ENCODE data around the gene REXO2. TPM values are rescaled to one million over a fixed set of nuclear protein-coding genes. Genes with fewer than 3 reads are reported as not detected.

The REXO2 gene
- total RNA-seq, 1 donor from 2014 or later, result 183 TPM

DNA sequence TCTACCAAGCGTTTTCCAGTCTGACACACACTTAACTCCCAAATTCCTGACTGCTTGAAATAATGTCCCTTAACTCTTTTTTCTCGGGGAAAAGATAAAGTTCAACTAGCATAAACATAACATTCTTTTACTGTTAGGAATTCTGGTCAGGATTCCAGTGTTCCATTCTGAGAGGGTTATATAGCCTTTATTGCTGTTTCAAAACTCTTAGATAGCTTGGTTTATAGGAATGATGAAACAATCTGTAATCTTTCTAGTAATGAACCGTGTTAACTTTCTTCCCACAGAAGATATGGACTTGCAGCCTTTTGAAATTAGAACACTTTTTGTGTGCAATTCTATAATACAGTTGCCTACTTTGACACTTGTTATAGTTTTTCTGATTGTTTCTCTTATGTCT is 8.6 kb downstream of the REXO2 start:
- peak overlapping the region; percentile 98 for H3K27ac Mint-ChIP-seq (ENCODE audit: unreplicated experiment)
- H3K27me3 Mint-ChIP-seq (ENCODE audit: low read depth), result no peaks in the 10 kb centered on the region
- H3K4me1 Mint-ChIP-seq (ENCODE audit: low read depth), result peaks cover 70% of the 10 kb centered on the region
- TF ChIP-seq, protein P1, sequence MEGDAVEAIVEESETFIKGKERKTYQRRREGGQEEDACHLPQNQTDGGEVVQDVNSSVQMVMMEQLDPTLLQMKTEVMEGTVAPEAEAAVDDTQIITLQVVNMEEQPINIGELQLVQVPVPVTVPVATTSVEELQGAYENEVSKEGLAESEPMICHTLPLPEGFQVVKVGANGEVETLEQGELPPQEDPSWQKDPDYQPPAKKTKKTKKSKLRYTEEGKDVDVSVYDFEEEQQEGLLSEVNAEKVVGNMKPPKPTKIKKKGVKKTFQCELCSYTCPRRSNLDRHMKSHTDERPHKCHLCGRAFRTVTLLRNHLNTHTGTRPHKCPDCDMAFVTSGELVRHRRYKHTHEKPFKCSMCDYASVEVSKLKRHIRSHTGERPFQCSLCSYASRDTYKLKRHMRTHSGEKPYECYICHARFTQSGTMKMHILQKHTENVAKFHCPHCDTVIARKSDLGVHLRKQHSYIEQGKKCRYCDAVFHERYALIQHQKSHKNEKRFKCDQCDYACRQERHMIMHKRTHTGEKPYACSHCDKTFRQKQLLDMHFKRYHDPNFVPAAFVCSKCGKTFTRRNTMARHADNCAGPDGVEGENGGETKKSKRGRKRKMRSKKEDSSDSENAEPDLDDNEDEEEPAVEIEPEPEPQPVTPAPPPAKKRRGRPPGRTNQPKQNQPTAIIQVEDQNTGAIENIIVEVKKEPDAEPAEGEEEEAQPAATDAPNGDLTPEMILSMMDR (IDR thresholded peaks at IDR 0.05), result no peak
- peak overlapping the region; percentile 44 for H3K4me3 Mint-ChIP-seq (ENCODE audit: unreplicated experiment)
- peaks cover 5% of the 10 kb centered on the region for H3K9me3 Mint-ChIP-seq (ENCODE audit: low read depth)
- DNase-seq (ENCODE audit: low spot score), result no peak
- peaks cover 27% of the 10 kb centered on the region for H3K36me3 Mint-ChIP-seq (ENCODE audit: low read depth)

DNA sequence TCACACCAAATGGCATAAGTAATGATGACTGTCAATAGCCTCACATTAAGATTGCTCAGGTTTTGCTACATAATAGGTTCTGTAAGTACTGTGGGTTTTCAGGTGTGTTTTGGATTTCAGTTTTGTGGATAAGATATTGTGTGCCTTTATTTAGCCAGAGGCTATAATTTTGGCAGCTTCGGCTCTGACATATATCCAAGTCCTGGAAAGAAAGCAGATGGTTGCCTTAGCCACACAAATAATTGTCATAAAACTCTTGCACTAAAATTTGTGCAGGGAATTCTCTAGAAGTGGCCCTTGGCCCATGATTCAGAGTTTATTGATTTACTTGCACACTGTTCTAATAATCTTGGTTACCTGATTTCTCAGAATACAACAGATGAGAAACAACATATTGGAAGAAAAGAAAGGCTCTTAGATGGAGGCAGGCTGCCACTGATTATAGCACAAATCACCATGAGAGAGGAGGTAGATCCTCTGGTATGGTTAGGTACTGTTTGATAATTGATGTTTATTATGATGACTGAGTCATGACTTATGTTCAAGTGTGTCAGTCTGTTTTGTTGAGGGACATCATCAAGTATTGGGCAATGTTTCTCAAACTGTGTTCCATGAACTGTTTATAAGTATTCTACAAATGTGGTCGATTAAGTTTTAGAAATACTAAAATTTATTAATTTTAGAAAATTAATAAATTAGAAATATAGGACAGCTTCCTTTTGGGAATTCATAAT is 9.6 kb downstream of the REXO2 start:
- no peak for DNase-seq (ENCODE audit: low spot score)
- TF ChIP-seq, protein P1 (IDR thresholded peaks at IDR 0.05), result no peak
- Mint-ChIP-seq H3K9me3 (ENCODE audit: low read depth) (peaks cover 5% of the 10 kb centered on the region), H3K4me1 (ENCODE audit: low read depth) (peaks cover 60% of the 10 kb centered on the region), H3K27me3 (ENCODE audit: low read depth) (no peaks in the 10 kb centered on the region), H3K27ac (ENCODE audit: unreplicated experiment) (peak overlapping the region; percentile 98), H3K4me3 (ENCODE audit: unreplicated experiment) (no peak overlapping the region), H3K36me3 (ENCODE audit: low read depth) (peaks cover 35% of the 10 kb centered on the region)

DNA sequence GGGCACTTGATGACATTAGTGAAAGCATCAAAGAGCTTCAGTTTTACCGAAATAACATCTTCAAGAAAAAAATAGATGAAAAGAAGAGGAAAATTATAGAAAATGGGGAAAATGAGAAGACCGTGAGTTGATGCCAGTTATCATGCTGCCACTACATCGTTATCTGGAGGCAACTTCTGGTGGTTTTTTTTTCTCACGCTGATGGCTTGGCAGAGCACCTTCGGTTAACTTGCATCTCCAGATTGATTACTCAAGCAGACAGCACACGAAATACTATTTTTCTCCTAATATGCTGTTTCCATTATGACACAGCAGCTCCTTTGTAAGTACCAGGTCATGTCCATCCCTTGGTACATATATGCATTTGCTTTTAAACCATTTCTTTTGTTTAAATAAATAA is 10.6 kb downstream of the REXO2 start:
- no peak for DNase-seq (ENCODE audit: low spot score)
- Mint-ChIP-seq H3K9me3 (ENCODE audit: low read depth) (peaks cover 5% of the 10 kb centered on the region), H3K36me3 (ENCODE audit: low read depth) (peaks cover 29% of the 10 kb centered on the region), H3K4me1 (ENCODE audit: low read depth) (peaks cover 50% of the 10 kb centered on the region), H3K27me3 (ENCODE audit: low read depth) (no peaks in the 10 kb centered on the region), H3K4me3 (ENCODE audit: unreplicated experiment) (no peak overlapping the region), H3K27ac (ENCODE audit: unreplicated experiment) (peak overlapping the region; percentile 74)
- TF ChIP-seq, protein P1 (IDR thresholded peaks at IDR 0.05), result no peak

DNA sequence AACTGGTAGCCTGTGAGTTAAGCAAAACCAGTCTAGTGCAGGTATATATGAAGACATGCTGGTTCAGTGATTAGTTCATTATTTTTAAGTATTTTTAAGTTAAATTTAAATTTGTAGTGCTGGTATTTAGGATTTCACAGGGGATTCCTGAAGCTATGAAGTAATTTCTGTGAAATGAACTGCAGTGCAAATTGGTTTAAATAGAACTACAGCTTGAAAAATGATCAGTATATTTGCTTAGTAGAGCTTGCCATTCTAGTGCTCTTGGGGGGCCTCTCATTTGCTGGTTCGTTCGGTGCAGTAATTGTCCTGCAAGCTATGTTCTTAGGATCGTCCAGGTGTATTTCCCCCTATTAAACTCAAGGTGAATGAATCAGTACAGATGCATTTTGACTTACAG is 13.1 kb downstream of the REXO2 start:
- no peak for DNase-seq (ENCODE audit: low spot score)
- Mint-ChIP-seq H3K9me3 (ENCODE audit: low read depth) (no peaks in the 10 kb centered on the region), H3K27ac (ENCODE audit: unreplicated experiment) (no peak overlapping the region), H3K27me3 (ENCODE audit: low read depth) (no peaks in the 10 kb centered on the region), H3K4me3 (ENCODE audit: unreplicated experiment) (no peak overlapping the region), H3K4me1 (ENCODE audit: low read depth) (peaks cover 31% of the 10 kb centered on the region), H3K36me3 (ENCODE audit: low read depth) (peaks cover 21% of the 10 kb centered on the region)
- TF ChIP-seq, protein P1 (IDR thresholded peaks at IDR 0.05), result no peak

DNA sequence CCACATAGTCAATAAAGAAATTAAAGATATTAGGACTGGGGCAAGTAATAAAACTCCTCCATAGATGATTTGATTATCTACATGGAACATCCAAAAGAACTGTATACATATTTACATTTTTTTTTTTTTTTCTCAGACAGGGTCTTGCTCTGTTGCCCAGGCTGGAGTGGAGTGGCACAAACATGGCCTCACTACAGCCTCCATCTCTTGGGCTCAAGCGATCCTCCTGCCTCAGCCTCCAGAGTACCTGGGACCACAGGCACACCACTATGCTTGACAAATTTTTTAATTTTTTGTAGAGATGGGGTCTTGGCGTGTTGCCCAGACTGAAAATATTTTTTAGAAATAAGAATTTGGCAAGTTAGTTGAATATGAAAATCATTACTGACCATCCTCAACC is 24.7 kb downstream of the REXO2 start:
- H3K27ac Mint-ChIP-seq (ENCODE audit: unreplicated experiment), result no peak overlapping the region
- H3K27me3 Mint-ChIP-seq (ENCODE audit: low read depth), result no peaks in the 10 kb centered on the region
- TF ChIP-seq, protein P1 (IDR thresholded peaks at IDR 0.05), result no peak
- peaks cover 21% of the 10 kb centered on the region for H3K36me3 Mint-ChIP-seq (ENCODE audit: low read depth)
- DNase-seq (ENCODE audit: low spot score), result no peak
- peaks cover 2% of the 10 kb centered on the region for H3K4me1 Mint-ChIP-seq (ENCODE audit: low read depth)
- no peak overlapping the region for H3K4me3 Mint-ChIP-seq (ENCODE audit: unreplicated experiment)
- peaks cover 8% of the 10 kb centered on the region for H3K9me3 Mint-ChIP-seq (ENCODE audit: low read depth)

Data from chondrocyte (in vitro differentiated cells).